LNCaP clone FGC (cell line): ENCODE measurements around the gene KAT2A.

Source experiments
- DNase-seq: peaks from one replicate; pipeline ENCODE4 v3.0.0-alpha.2; 2011; ENCODE audit warnings: low read depth
- H3K4me3 ChIP-seq: 2 replicates; pipeline ENCODE4 v1.5.1; 2011; ENCODE audit warnings: mild to moderate bottlenecking, low read depth, low read length, control low read depth
- CTCF ChIP-seq: IDR thresholded peaks from 2 replicates; pipeline ENCODE4 v1.5.1; 2012; ENCODE audit warnings: mild to moderate bottlenecking; ENCODE audit not compliant: control insufficient read depth, insufficient read depth; ENCODE audit errors: extremely low read depth

KAT2A gene

GRCh38 chr17:42133461-42134041 is 12.4 kb upstream of the KAT2A start:
- no peak for TF ChIP-seq CTCF
- peak; percentile 70 for DNase-seq
- H3K4me3 ChIP-seq: no peak overlapping the region

GRCh38 chr17:42132941-42133340 is 11.8 kb upstream of the KAT2A start:
- H3K4me3 ChIP-seq: no peak overlapping the region
- TF ChIP-seq CTCF: no peak
- no peak for DNase-seq

- H3K4me3 ChIP-seq: no peak overlapping the region
- no peak for TF ChIP-seq CTCF
- DNase-seq: no peak
Observed at GRCh38 chr17:42131981-42132432, 10.8 kb upstream of the KAT2A start.

GRCh38 chr17:42131232-42131631 is 10.1 kb upstream of the KAT2A start:
- no peak for DNase-seq
- no peak for TF ChIP-seq CTCF
- H3K4me3 ChIP-seq: no peak overlapping the region

- no peak for DNase-seq
- no peak for TF ChIP-seq CTCF
- H3K4me3 ChIP-seq: no peak overlapping the region
Observed at GRCh38 chr17:42130310-42130936, 9.3 kb upstream of the KAT2A start.

GRCh38 chr17:42129109-42129837 is 8.1 kb upstream of the KAT2A start:
- H3K4me3 ChIP-seq: no peak overlapping the region
- DNase-seq: no peak
- TF ChIP-seq CTCF: no peak

GRCh38 chr17:42127414-42127813 is 6.2 kb upstream of the KAT2A start:
- no peak for DNase-seq
- TF ChIP-seq CTCF: no peak
- no peak overlapping the region for H3K4me3 ChIP-seq
